ELF-1 (cell line): ENCODE measurements around the gene AXL.
A peak's percentile ranks its signal among the peaks of the same experiment; 100 is the strongest.
"Not testable (repeated sequence)": the region's sequence is repeated elsewhere in the genome, so short reads cannot be mapped to it uniquely, and the experiment has no call there.

Experiments
- DNase-seq: peaks from one replicate; pipeline ENCODE4 v3.0.0-alpha.2; 2016; ENCODE audit warnings: low read depth, low spot score

Gene AXL

GRCh38 chr19:41276231-41276630 lies 57.2 kb downstream of the AXL start:
- no peak for DNase-seq

- no peak for DNase-seq
Measured at GRCh38 chr19:41278478-41278877, 59.5 kb downstream of the AXL start.

- DNase-seq = no peak
Measured at GRCh38 chr19:41288673-41289530, 69.9 kb downstream of the AXL start.

- DNase-seq = not testable (repeated sequence)
Measured at GRCh38 chr19:41289814-41290213, 70.8 kb downstream of the AXL start.

- DNase-seq = no peak
Measured at GRCh38 chr19:41294393-41294792, 75.4 kb downstream of the AXL start.

GRCh38 chr19:41295499-41295898 lies 76.5 kb downstream of the AXL start:
- DNase-seq = no peak

GRCh38 chr19:41296433-41296871 lies 77.4 kb downstream of the AXL start:
- DNase-seq = no peak

GRCh38 chr19:41297628-41298347 lies 78.8 kb downstream of the AXL start:
- DNase-seq = no peak

GRCh38 chr19:41298348-41298964 lies 79.4 kb downstream of the AXL start:
- peak; percentile 48 for DNase-seq

- DNase-seq = no peak
Measured at GRCh38 chr19:41299046-41299754, 80.2 kb downstream of the AXL start.

GRCh38 chr19:41299755-41300089 lies 80.7 kb downstream of the AXL start:
- no peak for DNase-seq

GRCh38 chr19:41300555-41300954 lies 81.5 kb downstream of the AXL start:
- no peak for DNase-seq

- no peak for DNase-seq
Measured at GRCh38 chr19:41302624-41303351, 83.8 kb downstream of the AXL start.

- no peak for DNase-seq
Measured at GRCh38 chr19:41303954-41304353, 84.9 kb downstream of the AXL start.

- no peak for DNase-seq
Measured at GRCh38 chr19:41304706-41305483, 85.9 kb downstream of the AXL start.

- DNase-seq = no peak
Measured at GRCh38 chr19:41305927-41306793, 87.1 kb downstream of the AXL start.

- no peak for DNase-seq
Measured at GRCh38 chr19:41307090-41307875, 88.3 kb downstream of the AXL start.

- no peak for DNase-seq
Measured at GRCh38 chr19:41307954-41308449, 89.0 kb downstream of the AXL start.
